IPS-11a (cell line): Measurements from ENCODE around the gene LIF.

Source experiments
- H3K4me3 ChIP-seq: one replicate; pipeline ENCODE4 v1.5.1; 2013; ENCODE audit warnings: low read depth, low read length, control low read depth

The LIF gene

GRCh38 chr22:30284666-30285065 lies 38.1 kb upstream of the LIF start:
- H3K4me3 ChIP-seq, result no peak overlapping the region

- no peak overlapping the region for H3K4me3 ChIP-seq
Observed at GRCh38 chr22:30284172-30284571, 37.6 kb upstream of the LIF start.

- no peak overlapping the region for H3K4me3 ChIP-seq
Observed at GRCh38 chr22:30283342-30283741, 36.8 kb upstream of the LIF start.

GRCh38 chr22:30282616-30283046 lies 36.1 kb upstream of the LIF start:
- H3K4me3 ChIP-seq, result no peak overlapping the region

GRCh38 chr22:30280505-30280904 lies 33.9 kb upstream of the LIF start:
- no peak overlapping the region for H3K4me3 ChIP-seq

- H3K4me3 ChIP-seq, result no peak overlapping the region
Observed at GRCh38 chr22:30279932-30280331, 33.4 kb upstream of the LIF start.

GRCh38 chr22:30279046-30279788 lies 32.7 kb upstream of the LIF start:
- no peak overlapping the region for H3K4me3 ChIP-seq

- H3K4me3 ChIP-seq, result no peak overlapping the region
Observed at GRCh38 chr22:30277547-30278344, 31.2 kb upstream of the LIF start.

GRCh38 chr22:30276039-30276438 lies 29.5 kb upstream of the LIF start:
- no peak overlapping the region for H3K4me3 ChIP-seq

GRCh38 chr22:30275625-30276024 lies 29.1 kb upstream of the LIF start:
- H3K4me3 ChIP-seq, result no peak overlapping the region

GRCh38 chr22:30274437-30274812 lies 27.9 kb upstream of the LIF start:
- H3K4me3 ChIP-seq, result no peak overlapping the region

- no peak overlapping the region for H3K4me3 ChIP-seq
Observed at GRCh38 chr22:30273711-30274436, 27.3 kb upstream of the LIF start.

- no peak overlapping the region for H3K4me3 ChIP-seq
Observed at GRCh38 chr22:30272781-30273601, 26.4 kb upstream of the LIF start.

GRCh38 chr22:30270832-30271231 lies 24.3 kb upstream of the LIF start:
- no peak overlapping the region for H3K4me3 ChIP-seq

- H3K4me3 ChIP-seq, result no peak overlapping the region
Observed at GRCh38 chr22:30268331-30268730, 21.8 kb upstream of the LIF start.

GRCh38 chr22:30267382-30268302 lies 21.1 kb upstream of the LIF start:
- no peak overlapping the region for H3K4me3 ChIP-seq

GRCh38 chr22:30266445-30267381 lies 20.2 kb upstream of the LIF start, which contains the start of gene OSM:
Gene OSM, minus strand, starts transcription at chr22:30266851. Its CDS starts 52 bp downstream, at chr22:30266799.
- H3K4me3 ChIP-seq, result no peak within 1 kb of the TSS

- no peak overlapping the region for H3K4me3 ChIP-seq
Observed at GRCh38 chr22:30265823-30266444, 19.4 kb upstream of the LIF start.
